Omental fat pad (tissue), 4 donors: ENCODE data around the gene NKAIN2. TPM values are rescaled to one million over a fixed set of nuclear protein-coding genes. Genes with fewer than 3 reads are reported as not detected.

ENCODE experiments used
- ATAC-seq: fragments of 150-250 bp; one replicate; pipeline ENCODE4 v1.9.1; 2016; ENCODE audit warnings: mild to moderate bottlenecking, moderate library complexity; ENCODE audit not compliant: low FRiP score
- DNase-seq: peaks from one replicate; pipeline ENCODE4 v3.0.0-alpha.2; 2019; ENCODE audit warnings: low spot score
- CTCF ChIP-seq, 3 donors: fragments of 450-650 bp; IDR thresholded peaks; one replicate each; pipeline ENCODE4 v1.5.1; 2016 to 2017; ENCODE audit warnings: antibody characterized with exemption in 3 of 3, mild to moderate bottlenecking in 3 of 3, moderate library complexity in 2 of 3
- total RNA-seq, 4 donors: library from RNA; depleted of rRNA; stranded (reverse); fragments of >200 nt; gene quantifications; one replicate each; pipeline ENCODE4 v1.1.0, GENCODE V29; 2016

NKAIN2 gene
- total RNA-seq, 4 donors from 2014 or later, result not detected

GRCh38 chr6:123805921-123806320 is 2.3 kb downstream of the NKAIN2 start:
- no peak for TF ChIP-seq CTCF (IDR thresholded peaks at IDR 0.05)

GRCh38 chr6:123806561-123806960 is 2.9 kb downstream of the NKAIN2 start:
- no peak for DNase-seq
- TF ChIP-seq CTCF (IDR thresholded peaks at IDR 0.05), result no peak
- ATAC-seq, result no peak

More at GRCh38 chr6:123805921-123806320, 2.3 kb downstream of the NKAIN2 start:
- DNase-seq (no peak), ATAC-seq (no peak)

GRCh38 chr6:123808556-123808955 is 4.9 kb downstream of the NKAIN2 start:
- no peak for TF ChIP-seq CTCF (IDR thresholded peaks at IDR 0.05)
- DNase-seq (no peak), ATAC-seq (no peak)

- no peak for TF ChIP-seq CTCF (IDR thresholded peaks at IDR 0.05)
- DNase-seq (no peak), ATAC-seq (no peak)
Observed at GRCh38 chr6:123810214-123810613, 6.5 kb downstream of the NKAIN2 start.

GRCh38 chr6:123810948-123811347 is 7.3 kb downstream of the NKAIN2 start:
- ATAC-seq (no peak), DNase-seq (no peak)
- no peak for TF ChIP-seq CTCF (IDR thresholded peaks at IDR 0.05)

- no peak for TF ChIP-seq CTCF (IDR thresholded peaks at IDR 0.05)
- DNase-seq (no peak), ATAC-seq (no peak)
Observed at GRCh38 chr6:123811378-123811777, 7.7 kb downstream of the NKAIN2 start.

- no peak for DNase-seq
- no peak for TF ChIP-seq CTCF (IDR thresholded peaks at IDR 0.05)
- ATAC-seq, result no peak
Observed at GRCh38 chr6:123812621-123813020, 9.0 kb downstream of the NKAIN2 start.
